Hepatocyte (in vitro differentiated cells): ENCODE measurements around the gene LEKR1. TPM values are rescaled to one million over a fixed set of nuclear protein-coding genes. Genes with fewer than 3 reads are reported as not detected.

Experiments
- DNase-seq: peaks from one replicate; pipeline ENCODE4 v3.0.0-alpha.2; 2016; ENCODE audit warnings: low spot score
- H2AFZ ChIP-seq: fragments of 200-600 bp; sonication (generic); 2 replicates; pipeline ENCODE4 v1.6.0; 2016; ENCODE audit warnings: antibody characterized with exemption, mild to moderate bottlenecking
- H3K27ac ChIP-seq: fragments of 200-600 bp; sonication (generic); 2 replicates; pipeline ENCODE4 v1.5.1; 2016; ENCODE audit warnings: mild to moderate bottlenecking
- H3K27me3 ChIP-seq: fragments of 200-600 bp; sonication (generic); 2 replicates; pipeline ENCODE4 v1.6.1; 2016
- H3K36me3 ChIP-seq: fragments of 200-600 bp; sonication (generic); replicated peaks from 2 replicates; pipeline ENCODE4 v1.5.1; 2016; ENCODE audit warnings: low read depth; ENCODE audit not compliant: insufficient read depth
- H3K4me1 ChIP-seq: fragments of 200-600 bp; sonication (generic); 2 replicates; pipeline ENCODE4 v1.5.1; 2016; ENCODE audit warnings: mild to moderate bottlenecking, moderate library complexity; ENCODE audit not compliant: insufficient read depth
- H3K4me2 ChIP-seq: fragments of 200-600 bp; sonication (generic); 2 replicates; pipeline ENCODE4 v1.6.0; 2016
- H3K4me3 ChIP-seq: fragments of 200-600 bp; sonication (generic); 2 replicates; pipeline ENCODE4 v1.5.1; 2016; ENCODE audit warnings: mild to moderate bottlenecking
- H3K79me2 ChIP-seq: fragments of 200-600 bp; sonication (generic); 2 replicates; pipeline ENCODE4 v1.6.0; 2017; ENCODE audit warnings: mild to moderate bottlenecking
- H3K9me2 ChIP-seq: fragments of 200-600 bp; sonication (generic); replicated peaks from 2 replicates; pipeline ENCODE4 v1.6.0; 2017; ENCODE audit warnings: mild to moderate bottlenecking; ENCODE audit not compliant: insufficient read depth
- H3K9me3 ChIP-seq: fragments of 200-600 bp; sonication (generic); 2 replicates; pipeline ENCODE4 v1.5.1; 2016; ENCODE audit warnings: low read depth, mild to moderate bottlenecking
- H4K20me1 ChIP-seq: fragments of 200-600 bp; sonication (generic); 2 replicates; pipeline ENCODE4 v1.6.0; 2016; ENCODE audit warnings: mild to moderate bottlenecking; ENCODE audit not compliant: insufficient read depth, poor library complexity, severe bottlenecking
- EZH2 ChIP-seq: fragments of 200-600 bp; sonication (generic); IDR thresholded peaks from 2 replicates; pipeline ENCODE4 v1.6.1; 2016; ENCODE audit warnings: antibody characterized with exemption, mild to moderate bottlenecking, borderline replicate concordance
- EZH2phosphoT487 ChIP-seq: fragments of 200-600 bp; sonication (generic); IDR thresholded peaks from one replicate; pipeline ENCODE4 v1.6.1; 2018; ENCODE audit warnings: antibody characterized with exemption, mild to moderate bottlenecking, low read depth, moderate library complexity; ENCODE audit not compliant: unreplicated experiment, severe bottlenecking
- WGBS: methylation state at CpG from one replicate; pipeline ENCODE4 v1.1.6; 2016; ENCODE audit warnings: low lambda C conversion rate; ENCODE audit errors: missing lambda C conversion rate; 5-methylcytosine and 5-hydroxymethylcytosine counted together
- polyA plus RNA-seq: library from polyadenylated mRNA; unstranded; fragments of >200 nt; fragmentation: Nextera tagmentation; extraction: Ambion mirVana; gene quantifications from 2 replicates; pipeline ENCODE4 v1.2.1, GENCODE V29; 2016
- total RNA-seq: library from RNA; depleted of rRNA; stranded (reverse); fragments of >200 nt; gene quantifications from 2 replicates; pipeline ENCODE4 v1.2.3, GENCODE V29; 2014
- TF ChIP-seq, protein P1 (sequence below): fragments of 200-600 bp; sonication (generic); IDR thresholded peaks from 2 replicates; pipeline ENCODE4 v1.5.1; 2016; ENCODE audit warnings: antibody characterized with exemption, mild to moderate bottlenecking; ENCODE audit not compliant: poor library complexity

LEKR1 gene
- total and polyA plus RNA-seq, 2 experiments from 2014 or later = 1.1 to 2.1 TPM

- no peaks in the 10 kb centered on the region for H3K36me3 ChIP-seq
- 67% methylated on average over 3 of the region's 3 CpGs for WGBS
- no peak for DNase-seq
- H3K27ac ChIP-seq = no peak overlapping the region
- H2AFZ ChIP-seq = no peak overlapping the region
- no peaks in the 10 kb centered on the region for H3K27me3 ChIP-seq
- no peaks in the 10 kb centered on the region for H3K79me2 ChIP-seq
- no peak overlapping the region for H3K4me2 ChIP-seq
- H3K9me2 ChIP-seq = no peaks in the 10 kb centered on the region
- H3K4me3 ChIP-seq = no peak overlapping the region
- H3K9me3 ChIP-seq = no peaks in the 10 kb centered on the region
- H3K4me1 ChIP-seq = no peaks in the 10 kb centered on the region
- TF ChIP-seq, protein P1, sequence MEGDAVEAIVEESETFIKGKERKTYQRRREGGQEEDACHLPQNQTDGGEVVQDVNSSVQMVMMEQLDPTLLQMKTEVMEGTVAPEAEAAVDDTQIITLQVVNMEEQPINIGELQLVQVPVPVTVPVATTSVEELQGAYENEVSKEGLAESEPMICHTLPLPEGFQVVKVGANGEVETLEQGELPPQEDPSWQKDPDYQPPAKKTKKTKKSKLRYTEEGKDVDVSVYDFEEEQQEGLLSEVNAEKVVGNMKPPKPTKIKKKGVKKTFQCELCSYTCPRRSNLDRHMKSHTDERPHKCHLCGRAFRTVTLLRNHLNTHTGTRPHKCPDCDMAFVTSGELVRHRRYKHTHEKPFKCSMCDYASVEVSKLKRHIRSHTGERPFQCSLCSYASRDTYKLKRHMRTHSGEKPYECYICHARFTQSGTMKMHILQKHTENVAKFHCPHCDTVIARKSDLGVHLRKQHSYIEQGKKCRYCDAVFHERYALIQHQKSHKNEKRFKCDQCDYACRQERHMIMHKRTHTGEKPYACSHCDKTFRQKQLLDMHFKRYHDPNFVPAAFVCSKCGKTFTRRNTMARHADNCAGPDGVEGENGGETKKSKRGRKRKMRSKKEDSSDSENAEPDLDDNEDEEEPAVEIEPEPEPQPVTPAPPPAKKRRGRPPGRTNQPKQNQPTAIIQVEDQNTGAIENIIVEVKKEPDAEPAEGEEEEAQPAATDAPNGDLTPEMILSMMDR = no peak
- TF ChIP-seq EZH2 (no peak), EZH2phosphoT487 (no peak)
- no peaks in the 10 kb centered on the region for H4K20me1 ChIP-seq
Observed at GRCh38 chr3:156788846-156789245, 37.3 kb upstream of the LEKR1 start.

DNA sequence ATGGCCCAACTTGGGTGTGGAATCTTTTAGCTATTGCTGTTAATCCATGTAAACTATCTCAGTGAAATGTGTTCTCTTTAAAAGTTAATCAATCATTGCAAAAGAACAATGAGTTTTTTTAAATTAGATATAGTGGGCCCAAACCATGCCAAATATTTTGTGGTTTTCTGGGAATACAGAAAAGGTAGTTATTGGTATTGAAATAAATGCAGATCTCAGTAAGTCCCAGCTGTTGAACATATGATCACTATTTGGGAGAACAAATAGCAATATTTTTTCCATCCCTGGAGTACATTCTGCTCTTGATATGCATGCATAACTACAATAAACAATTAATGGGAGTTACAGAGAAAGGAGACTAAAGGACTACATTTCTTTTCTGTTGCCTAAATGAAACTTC, 36.0 kb upstream of the LEKR1 start:
- Histone ChIP-seq H3K79me2 (no peaks in the 10 kb centered on the region), H3K27ac (no peak overlapping the region), H4K20me1 (no peaks in the 10 kb centered on the region), H3K9me3 (no peaks in the 10 kb centered on the region), H3K4me1 (no peaks in the 10 kb centered on the region), H3K4me3 (no peak overlapping the region), H3K9me2 (no peaks in the 10 kb centered on the region), H3K4me2 (no peak overlapping the region), H3K27me3 (no peaks in the 10 kb centered on the region), H2AFZ (no peak overlapping the region), H3K36me3 (no peaks in the 10 kb centered on the region)
- DNase-seq = no peak
- TF ChIP-seq EZH2phosphoT487 = no peak
- TF ChIP-seq, protein P1 = no peak
- no peak for TF ChIP-seq EZH2

GRCh38 chr3:156792114-156792513, 34.0 kb upstream of the LEKR1 start:
- H3K27ac ChIP-seq = no peak overlapping the region
- H3K27me3 ChIP-seq = no peaks in the 10 kb centered on the region
- TF ChIP-seq EZH2 (no peak), EZH2phosphoT487 (no peak)
- TF ChIP-seq, protein P1 = no peak
- no peak for DNase-seq
- H3K4me3 ChIP-seq = no peak overlapping the region
- WGBS = 92% methylated on average over 3 of the region's 3 CpGs
- H3K79me2 ChIP-seq = no peaks in the 10 kb centered on the region
- H3K4me2 ChIP-seq = no peak overlapping the region
- H2AFZ ChIP-seq = no peak overlapping the region
- H4K20me1 ChIP-seq = no peaks in the 10 kb centered on the region
- H3K36me3 ChIP-seq = no peaks in the 10 kb centered on the region
- no peaks in the 10 kb centered on the region for H3K9me3 ChIP-seq
- H3K9me2 ChIP-seq = no peaks in the 10 kb centered on the region
- H3K4me1 ChIP-seq = no peaks in the 10 kb centered on the region

- Histone ChIP-seq H3K27ac (no peak overlapping the region), H3K27me3 (no peaks in the 10 kb centered on the region), H3K4me3 (no peak overlapping the region), H3K4me1 (no peaks in the 10 kb centered on the region), H3K9me3 (no peaks in the 10 kb centered on the region), H4K20me1 (no peaks in the 10 kb centered on the region), H2AFZ (no peak overlapping the region), H3K9me2 (no peaks in the 10 kb centered on the region), H3K4me2 (no peak overlapping the region), H3K79me2 (no peaks in the 10 kb centered on the region), H3K36me3 (no peaks in the 10 kb centered on the region)
- 63% methylated on average over 3 of the region's 3 CpGs for WGBS
- TF ChIP-seq, protein P1 = no peak
- TF ChIP-seq EZH2 (no peak), EZH2phosphoT487 (no peak)
- no peak for DNase-seq
Observed at GRCh38 chr3:156792536-156792935, 33.6 kb upstream of the LEKR1 start.
